HEK293 (cell line): ENCODE data around the gene SLC37A3.

Source experiments
- PRDM1 ChIP-seq: fragments of 450-650 bp; formaldehyde crosslinking; IDR thresholded peaks from 2 replicates; pipeline ENCODE4; 2016; ENCODE audit warnings: missing biosample characterization, missing genetic modification characterization
- ZBTB8A ChIP-seq: fragments of 450-650 bp; formaldehyde crosslinking; IDR thresholded peaks from 2 replicates; pipeline ENCODE4 v1.5.1; 2016; ENCODE audit warnings: missing biosample characterization, missing genetic modification characterization
- ZFP41 ChIP-seq: fragments of 450-650 bp; formaldehyde crosslinking; IDR thresholded peaks from 2 replicates; pipeline ENCODE4 v1.5.1; 2016; ENCODE audit warnings: missing biosample characterization, missing genetic modification characterization, borderline replicate concordance
- ZNF175 ChIP-seq: fragments of 450-650 bp; formaldehyde crosslinking; IDR thresholded peaks from 2 replicates; pipeline ENCODE4 v1.5.1; 2016; ENCODE audit warnings: missing biosample characterization, missing genetic modification characterization
- ZNF221 ChIP-seq: fragments of 450-650 bp; formaldehyde crosslinking; IDR thresholded peaks from 2 replicates; pipeline ENCODE4 v1.5.1; 2017; ENCODE audit warnings: missing biosample characterization, missing genetic modification characterization, borderline replicate concordance
- ZNF23 ChIP-seq: fragments of 450-650 bp; formaldehyde crosslinking; IDR thresholded peaks from 2 replicates; pipeline ENCODE4 v1.5.1; 2016; ENCODE audit warnings: missing biosample characterization, missing genetic modification characterization, borderline replicate concordance
- ZNF629 ChIP-seq: fragments of 450-650 bp; formaldehyde crosslinking; IDR thresholded peaks from 2 replicates; pipeline ENCODE4 v1.5.1; 2017; ENCODE audit warnings: missing biosample characterization, missing genetic modification characterization
- TF ChIP-seq, protein P1 (sequence below): fragments of 450-650 bp; formaldehyde crosslinking; IDR thresholded peaks from 2 replicates; pipeline ENCODE4 v1.5.1; 2016; ENCODE audit warnings: missing biosample characterization, missing genetic modification characterization
- TF ChIP-seq, protein P2 (sequence below): fragments of 450-650 bp; formaldehyde crosslinking; IDR thresholded peaks from 2 replicates; pipeline ENCODE4 v1.5.1; 2016; ENCODE audit warnings: missing biosample characterization, missing genetic modification characterization, low read depth
- TF ChIP-seq, protein P3 (sequence below): fragments of 450-650 bp; formaldehyde crosslinking; optimal IDR thresholded peaks from 2 replicates; pipeline ENCODE3; 2016; ENCODE audit warnings: missing biosample characterization, mild to moderate bottlenecking, missing genetic modification characterization
- TF ChIP-seq, protein P4 (sequence below): fragments of 450-650 bp; formaldehyde crosslinking; IDR thresholded peaks from 2 replicates; pipeline ENCODE4 v1.5.1; 2016; ENCODE audit warnings: missing biosample characterization, missing genetic modification characterization
- TF ChIP-seq, protein P5 (sequence below): fragments of 450-650 bp; formaldehyde crosslinking; IDR thresholded peaks from 2 replicates; pipeline ENCODE4 v1.5.1; 2017; ENCODE audit warnings: missing biosample characterization, missing genetic modification characterization
- TF ChIP-seq, protein P6 (sequence below): fragments of 450-650 bp; formaldehyde crosslinking; IDR thresholded peaks from 2 replicates; pipeline ENCODE4 v1.5.1; 2017; ENCODE audit warnings: missing biosample characterization, missing genetic modification characterization

DNA sequence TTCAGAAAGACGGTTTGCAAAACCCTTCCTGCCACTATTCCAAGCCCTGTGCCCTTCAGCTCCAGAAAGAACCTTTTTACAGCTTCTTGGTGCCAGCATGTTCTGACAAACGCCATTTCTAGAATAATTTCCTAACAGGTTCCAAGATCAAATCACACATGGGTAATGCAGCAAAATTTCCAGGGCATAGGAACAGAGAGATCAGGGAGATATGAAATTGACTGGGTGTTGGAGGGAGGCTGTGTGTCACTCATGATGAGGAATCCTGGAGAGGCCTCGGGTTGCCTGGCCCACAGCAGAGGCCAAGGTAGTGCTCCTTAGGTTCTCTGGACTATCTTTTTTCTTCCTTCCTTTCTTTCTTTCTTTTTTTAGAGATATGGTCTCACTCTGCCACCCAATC is 35.1 kb upstream of the SLC37A3 start:
- TF ChIP-seq, protein P1, sequence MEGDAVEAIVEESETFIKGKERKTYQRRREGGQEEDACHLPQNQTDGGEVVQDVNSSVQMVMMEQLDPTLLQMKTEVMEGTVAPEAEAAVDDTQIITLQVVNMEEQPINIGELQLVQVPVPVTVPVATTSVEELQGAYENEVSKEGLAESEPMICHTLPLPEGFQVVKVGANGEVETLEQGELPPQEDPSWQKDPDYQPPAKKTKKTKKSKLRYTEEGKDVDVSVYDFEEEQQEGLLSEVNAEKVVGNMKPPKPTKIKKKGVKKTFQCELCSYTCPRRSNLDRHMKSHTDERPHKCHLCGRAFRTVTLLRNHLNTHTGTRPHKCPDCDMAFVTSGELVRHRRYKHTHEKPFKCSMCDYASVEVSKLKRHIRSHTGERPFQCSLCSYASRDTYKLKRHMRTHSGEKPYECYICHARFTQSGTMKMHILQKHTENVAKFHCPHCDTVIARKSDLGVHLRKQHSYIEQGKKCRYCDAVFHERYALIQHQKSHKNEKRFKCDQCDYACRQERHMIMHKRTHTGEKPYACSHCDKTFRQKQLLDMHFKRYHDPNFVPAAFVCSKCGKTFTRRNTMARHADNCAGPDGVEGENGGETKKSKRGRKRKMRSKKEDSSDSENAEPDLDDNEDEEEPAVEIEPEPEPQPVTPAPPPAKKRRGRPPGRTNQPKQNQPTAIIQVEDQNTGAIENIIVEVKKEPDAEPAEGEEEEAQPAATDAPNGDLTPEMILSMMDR (tag by site-specific recombination), result no peak
- TF ChIP-seq ZNF629 (tag by site-specific recombination), result no peak
- TF ChIP-seq ZNF175, result no peak
- TF ChIP-seq, protein P2, sequence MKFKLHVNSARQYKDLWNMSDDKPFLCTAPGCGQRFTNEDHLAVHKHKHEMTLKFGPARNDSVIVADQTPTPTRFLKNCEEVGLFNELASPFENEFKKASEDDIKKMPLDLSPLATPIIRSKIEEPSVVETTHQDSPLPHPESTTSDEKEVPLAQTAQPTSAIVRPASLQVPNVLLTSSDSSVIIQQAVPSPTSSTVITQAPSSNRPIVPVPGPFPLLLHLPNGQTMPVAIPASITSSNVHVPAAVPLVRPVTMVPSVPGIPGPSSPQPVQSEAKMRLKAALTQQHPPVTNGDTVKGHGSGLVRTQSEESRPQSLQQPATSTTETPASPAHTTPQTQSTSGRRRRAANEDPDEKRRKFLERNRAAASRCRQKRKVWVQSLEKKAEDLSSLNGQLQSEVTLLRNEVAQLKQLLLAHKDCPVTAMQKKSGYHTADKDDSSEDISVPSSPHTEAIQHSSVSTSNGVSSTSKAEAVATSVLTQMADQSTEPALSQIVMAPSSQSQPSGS (tag by site-specific recombination), result no peak
- TF ChIP-seq, protein P3, sequence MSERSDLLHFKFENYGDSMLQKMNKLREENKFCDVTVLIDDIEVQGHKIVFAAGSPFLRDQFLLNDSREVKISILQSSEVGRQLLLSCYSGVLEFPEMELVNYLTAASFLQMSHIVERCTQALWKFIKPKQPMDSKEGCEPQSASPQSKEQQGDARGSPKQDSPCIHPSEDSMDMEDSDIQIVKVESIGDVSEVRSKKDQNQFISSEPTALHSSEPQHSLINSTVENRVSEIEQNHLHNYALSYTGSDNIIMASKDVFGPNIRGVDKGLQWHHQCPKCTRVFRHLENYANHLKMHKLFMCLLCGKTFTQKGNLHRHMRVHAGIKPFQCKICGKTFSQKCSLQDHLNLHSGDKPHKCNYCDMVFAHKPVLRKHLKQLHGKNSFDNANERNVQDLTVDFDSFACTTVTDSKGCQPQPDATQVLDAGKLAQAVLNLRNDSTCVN (tag by site-specific recombination), result no peak
- TF ChIP-seq, protein P4, sequence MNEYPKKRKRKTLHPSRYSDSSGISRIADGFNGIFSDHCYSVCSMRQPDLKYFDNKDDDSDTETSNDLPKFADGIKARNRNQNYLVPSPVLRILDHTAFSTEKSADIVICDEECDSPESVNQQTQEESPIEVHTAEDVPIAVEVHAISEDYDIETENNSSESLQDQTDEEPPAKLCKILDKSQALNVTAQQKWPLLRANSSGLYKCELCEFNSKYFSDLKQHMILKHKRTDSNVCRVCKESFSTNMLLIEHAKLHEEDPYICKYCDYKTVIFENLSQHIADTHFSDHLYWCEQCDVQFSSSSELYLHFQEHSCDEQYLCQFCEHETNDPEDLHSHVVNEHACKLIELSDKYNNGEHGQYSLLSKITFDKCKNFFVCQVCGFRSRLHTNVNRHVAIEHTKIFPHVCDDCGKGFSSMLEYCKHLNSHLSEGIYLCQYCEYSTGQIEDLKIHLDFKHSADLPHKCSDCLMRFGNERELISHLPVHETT (tag by site-specific recombination), result no peak
- no peak for TF ChIP-seq PRDM1 (tag by site-specific recombination)
- no peak for TF ChIP-seq ZBTB8A (tag by site-specific recombination)
- TF ChIP-seq, protein P5, sequence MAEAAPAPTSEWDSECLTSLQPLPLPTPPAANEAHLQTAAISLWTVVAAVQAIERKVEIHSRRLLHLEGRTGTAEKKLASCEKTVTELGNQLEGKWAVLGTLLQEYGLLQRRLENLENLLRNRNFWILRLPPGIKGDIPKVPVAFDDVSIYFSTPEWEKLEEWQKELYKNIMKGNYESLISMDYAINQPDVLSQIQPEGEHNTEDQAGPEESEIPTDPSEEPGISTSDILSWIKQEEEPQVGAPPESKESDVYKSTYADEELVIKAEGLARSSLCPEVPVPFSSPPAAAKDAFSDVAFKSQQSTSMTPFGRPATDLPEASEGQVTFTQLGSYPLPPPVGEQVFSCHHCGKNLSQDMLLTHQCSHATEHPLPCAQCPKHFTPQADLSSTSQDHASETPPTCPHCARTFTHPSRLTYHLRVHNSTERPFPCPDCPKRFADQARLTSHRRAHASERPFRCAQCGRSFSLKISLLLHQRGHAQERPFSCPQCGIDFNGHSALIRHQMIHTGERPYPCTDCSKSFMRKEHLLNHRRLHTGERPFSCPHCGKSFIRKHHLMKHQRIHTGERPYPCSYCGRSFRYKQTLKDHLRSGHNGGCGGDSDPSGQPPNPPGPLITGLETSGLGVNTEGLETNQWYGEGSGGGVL, result no peak
- TF ChIP-seq ZNF23, result no peak
- no peak for TF ChIP-seq ZNF221
- TF ChIP-seq, protein P6, sequence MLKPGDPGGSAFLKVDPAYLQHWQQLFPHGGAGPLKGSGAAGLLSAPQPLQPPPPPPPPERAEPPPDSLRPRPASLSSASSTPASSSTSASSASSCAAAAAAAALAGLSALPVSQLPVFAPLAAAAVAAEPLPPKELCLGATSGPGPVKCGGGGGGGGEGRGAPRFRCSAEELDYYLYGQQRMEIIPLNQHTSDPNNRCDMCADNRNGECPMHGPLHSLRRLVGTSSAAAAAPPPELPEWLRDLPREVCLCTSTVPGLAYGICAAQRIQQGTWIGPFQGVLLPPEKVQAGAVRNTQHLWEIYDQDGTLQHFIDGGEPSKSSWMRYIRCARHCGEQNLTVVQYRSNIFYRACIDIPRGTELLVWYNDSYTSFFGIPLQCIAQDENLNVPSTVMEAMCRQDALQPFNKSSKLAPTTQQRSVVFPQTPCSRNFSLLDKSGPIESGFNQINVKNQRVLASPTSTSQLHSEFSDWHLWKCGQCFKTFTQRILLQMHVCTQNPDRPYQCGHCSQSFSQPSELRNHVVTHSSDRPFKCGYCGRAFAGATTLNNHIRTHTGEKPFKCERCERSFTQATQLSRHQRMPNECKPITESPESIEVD (tag by site-specific recombination), result no peak
- TF ChIP-seq ZFP41, result no peak
